Activated CD4-positive, alpha-beta T cell treated with anti-CD3 and anti-CD28 coated beads, Interleukin-2, amount 50 U/mL, for 48 hours (primary cell): Measurements from ENCODE around the gene SRC.

ENCODE experiments used
- DNase-seq, 2 experiments: peaks; one replicate each; pipeline ENCODE4 v3.0.0-alpha.2; 2020

The SRC gene

DNA sequence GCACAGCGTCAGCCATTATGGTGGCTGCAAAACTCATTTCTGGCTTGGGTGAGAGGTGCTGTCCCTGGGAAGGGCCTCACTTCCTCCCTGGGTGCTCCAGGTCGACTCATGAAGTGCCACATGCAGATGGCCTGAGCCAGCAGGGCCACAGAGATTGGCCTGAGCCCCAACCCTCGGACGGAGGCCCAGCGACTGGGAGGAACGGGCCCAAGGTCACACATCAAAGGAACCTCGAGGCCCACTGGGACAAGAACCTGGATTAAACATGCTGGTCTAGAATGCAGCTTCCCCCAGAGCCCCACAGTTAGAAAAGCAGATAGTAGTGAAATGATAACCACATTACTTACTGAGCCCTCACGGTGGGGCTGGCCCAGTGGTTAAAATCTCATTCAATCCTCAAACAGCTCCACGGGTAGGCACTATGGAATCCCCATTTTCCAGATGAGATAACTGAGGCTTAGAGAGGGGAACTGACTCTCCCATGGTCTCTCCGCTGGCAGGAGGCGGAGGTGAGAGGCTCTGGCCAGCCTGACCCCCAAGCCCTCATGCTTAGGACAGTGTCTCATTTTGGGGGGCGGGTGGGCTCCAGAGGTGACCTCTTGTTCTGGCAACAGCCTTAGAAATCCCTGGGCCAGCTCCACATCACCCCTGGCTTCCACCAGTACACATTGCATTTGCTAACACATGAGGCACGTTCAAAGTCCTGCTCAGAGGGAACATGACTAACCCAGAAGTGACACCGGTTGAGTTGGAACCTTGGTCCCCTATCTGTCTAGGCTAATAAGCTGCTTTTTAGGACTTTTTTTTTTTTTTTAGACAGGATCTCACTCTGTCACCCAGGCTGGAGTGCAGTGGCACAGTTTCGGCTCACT is 53.0 kb downstream of the SRC start:
- no peak for DNase-seq

DNA sequence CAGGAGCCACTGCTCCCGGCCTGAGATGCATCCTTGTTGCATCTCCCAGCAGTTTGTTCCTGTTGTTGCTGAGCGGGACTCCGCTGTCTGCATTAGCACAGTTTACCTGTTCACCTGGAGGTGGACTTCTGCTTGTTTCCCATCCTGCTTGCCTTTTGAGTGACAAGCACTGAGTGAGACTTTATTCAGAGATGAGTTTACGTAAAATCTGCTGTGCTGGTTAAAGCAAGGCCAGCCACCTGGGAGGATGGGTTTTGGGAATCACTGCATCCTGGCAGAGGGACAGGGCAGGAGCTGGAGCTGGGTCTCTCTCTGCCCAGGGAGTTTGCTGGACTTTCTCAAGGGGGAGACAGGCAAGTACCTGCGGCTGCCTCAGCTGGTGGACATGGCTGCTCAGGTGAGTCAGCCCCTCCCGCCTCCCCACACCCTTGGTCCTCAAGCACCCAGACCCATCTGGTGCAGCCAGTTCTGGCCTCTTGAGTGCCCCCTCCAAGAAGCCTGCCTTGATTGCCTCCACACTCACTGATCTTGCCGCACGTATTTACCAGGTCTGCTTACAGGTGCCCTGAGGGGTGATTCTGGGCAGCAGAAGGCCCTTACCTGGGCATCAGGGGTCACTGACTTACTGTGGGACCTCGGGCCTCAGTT is 55.5 kb downstream of the SRC start:
- no peak for DNase-seq

DNA sequence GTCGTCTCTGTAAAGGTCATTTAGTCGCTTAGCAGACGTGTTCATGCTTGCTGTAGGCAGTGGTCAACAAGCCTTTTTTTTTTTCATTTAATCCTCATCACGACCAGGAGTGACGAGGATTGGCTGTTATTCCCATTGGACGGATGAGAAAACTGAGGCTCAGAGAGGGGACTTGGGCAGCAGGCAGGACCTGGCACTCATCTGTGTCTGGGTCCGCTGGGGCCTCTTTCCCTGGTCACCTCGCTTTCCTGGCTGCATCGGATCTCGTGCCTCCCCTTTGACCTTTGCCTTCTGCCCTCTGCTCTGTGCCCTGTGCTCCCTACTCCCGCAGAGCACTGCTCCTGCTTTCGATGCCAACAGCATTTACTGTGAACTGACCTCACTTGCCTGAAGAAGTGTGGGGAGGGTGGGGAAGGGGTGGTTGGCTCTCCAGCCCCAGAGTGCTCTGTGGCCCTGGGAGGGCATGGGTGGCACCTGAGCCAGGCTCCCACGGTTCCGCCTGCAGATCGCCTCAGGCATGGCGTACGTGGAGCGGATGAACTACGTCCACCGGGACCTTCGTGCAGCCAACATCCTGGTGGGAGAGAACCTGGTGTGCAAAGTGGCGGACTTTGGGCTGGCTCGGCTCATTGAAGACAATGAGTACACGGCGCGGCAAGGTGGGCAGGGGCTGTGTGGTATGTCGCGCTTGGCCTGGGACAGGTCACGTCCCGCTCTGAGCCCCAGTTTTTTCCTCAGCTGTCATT is 56.2 kb downstream of the SRC start:
- DNase-seq = no peak

DNA sequence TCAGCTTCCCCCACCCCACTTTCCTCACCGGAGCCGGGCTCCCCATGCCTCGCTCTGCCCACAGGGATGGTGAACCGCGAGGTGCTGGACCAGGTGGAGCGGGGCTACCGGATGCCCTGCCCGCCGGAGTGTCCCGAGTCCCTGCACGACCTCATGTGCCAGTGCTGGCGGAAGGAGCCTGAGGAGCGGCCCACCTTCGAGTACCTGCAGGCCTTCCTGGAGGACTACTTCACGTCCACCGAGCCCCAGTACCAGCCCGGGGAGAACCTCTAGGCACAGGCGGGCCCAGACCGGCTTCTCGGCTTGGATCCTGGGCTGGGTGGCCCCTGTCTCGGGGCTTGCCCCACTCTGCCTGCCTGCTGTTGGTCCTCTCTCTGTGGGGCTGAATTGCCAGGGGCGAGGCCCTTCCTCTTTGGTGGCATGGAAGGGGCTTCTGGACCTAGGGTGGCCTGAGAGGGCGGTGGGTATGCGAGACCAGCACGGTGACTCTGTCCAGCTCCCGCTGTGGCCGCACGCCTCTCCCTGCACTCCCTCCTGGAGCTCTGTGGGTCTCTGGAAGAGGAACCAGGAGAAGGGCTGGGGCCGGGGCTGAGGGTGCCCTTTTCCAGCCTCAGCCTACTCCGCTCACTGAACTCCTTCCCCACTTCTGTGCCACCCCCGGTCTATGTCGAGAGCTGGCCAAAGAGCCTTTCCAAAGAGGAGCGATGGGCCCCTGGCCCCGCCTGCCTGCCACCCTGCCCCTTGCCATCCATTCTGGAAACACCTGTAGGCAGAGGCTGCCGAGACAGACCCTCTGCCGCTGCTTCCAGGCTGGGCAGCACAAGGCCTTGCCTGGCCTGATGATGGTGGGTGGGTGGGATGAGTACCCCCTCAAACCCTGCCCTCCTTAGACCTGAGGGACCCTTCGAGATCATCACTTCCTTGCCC is 57.4 kb downstream of the SRC start:
- DNase-seq = no peak

DNA sequence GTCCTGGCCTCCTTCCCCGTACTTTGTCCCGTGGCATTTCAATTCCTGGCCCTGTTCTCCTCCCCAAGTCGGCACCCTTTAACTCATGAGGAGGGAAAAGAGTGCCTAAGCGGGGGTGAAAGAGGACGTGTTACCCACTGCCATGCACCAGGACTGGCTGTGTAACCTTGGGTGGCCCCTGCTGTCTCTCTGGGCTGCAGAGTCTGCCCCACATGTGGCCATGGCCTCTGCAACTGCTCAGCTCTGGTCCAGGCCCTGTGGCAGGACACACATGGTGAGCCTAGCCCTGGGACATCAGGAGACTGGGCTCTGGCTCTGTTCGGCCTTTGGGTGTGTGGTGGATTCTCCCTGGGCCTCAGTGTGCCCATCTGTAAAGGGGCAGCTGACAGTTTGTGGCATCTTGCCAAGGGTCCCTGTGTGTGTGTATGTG is 58.5 kb downstream of the SRC start:
- DNase-seq = no peak

DNA sequence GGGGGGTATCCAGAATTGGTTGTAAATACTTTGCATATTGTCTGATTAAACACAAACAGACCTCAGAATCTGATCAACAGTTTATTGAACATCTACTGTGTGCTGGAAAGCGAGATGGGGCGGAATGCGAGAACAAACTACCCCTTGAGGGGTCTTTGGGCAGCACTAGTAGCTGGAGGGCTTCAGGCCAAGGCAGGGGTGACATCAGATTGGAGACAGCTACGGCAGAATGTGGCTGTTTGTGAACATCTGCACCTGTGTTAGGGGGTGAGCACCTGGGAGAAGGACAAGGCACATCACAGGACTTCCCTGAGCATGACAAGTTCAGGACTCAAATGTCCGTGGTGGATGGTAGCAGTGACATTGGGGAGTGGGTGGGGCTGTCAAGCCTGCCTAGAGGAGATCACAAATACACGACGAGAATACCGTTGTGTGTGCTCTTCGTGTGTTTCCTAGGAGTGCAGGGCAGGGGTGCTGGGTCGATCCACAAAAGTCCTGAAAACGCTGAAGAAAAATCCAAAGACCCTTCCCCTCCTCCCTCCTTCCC is 59.5 kb downstream of the SRC start:
- DNase-seq = no peak

DNA sequence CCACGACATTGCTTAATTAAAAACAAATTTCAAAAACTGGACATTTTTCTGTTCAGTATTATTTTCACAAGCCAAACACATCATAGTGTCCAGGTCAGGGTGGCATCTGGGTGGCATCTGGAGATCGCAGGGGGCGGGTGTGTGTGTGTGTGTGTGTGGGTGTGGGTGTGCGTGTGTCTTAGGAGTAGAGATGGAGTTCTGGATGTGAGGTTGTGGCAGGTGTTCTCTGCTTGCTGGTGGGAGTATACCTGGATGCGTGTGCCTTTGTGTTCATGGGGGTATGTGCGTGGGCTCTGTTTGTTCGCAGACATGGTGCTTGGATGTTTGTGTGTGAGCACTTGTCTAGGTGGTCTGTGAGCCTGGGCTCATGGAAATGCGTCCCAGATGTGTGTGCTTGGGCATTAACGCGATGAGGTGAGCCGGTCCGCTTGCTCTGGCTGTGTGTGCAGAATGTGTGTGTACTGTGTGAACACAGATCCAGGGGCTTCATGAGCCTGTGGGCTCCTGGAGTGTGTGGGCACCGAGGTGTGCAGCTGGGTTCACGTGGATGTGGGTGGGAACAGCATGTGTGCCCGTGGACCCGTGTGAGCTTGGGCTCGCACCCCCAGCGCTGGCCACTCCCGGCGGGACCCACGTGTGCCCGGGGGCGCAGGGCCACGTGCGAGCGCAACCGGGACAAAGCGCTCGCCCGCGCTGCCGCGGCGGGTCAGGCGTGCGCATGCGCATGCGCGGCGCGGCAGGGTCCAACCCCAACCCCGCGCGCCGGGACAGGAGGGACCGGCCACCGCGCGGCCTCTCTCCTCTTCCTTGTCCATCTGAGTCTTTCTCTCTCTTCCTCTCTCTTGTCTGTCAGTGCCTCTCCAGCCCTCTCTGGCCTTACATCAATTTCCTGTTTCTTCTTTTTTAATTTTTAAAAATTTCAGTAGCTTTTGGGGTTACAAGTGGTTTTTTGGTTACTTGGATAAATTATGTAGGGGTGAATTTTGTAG is 60.4 kb downstream of the SRC start:
- peak; percentile 44 to 48 for DNase-seq

DNA sequence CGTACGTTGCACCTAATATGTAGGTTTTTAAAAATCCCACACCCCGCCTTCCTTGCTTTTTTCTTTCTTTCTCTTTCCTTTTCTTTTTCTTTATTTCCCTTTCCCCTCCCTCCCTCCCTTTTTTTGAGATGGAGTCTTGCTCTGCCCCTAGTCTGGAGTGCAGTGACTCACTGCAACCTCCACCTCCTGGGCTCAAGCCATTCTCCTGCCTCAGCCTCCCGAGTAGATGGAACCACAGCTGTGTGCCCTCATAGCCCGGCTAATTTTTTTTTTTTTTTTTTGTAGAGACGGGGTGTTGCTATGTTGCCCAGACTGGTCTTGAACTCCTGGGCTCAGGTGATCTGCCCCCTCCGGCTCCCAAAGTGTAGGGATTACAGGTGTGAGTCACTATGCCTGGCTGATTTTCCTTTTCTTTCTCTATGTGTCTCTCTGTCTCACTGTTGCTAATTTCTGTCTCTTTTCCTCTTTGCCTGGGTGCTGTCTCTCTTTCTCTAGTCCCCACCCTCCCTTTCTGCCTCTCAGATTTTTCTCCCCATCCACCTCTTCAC is 61.2 kb downstream of the SRC start:
- DNase-seq = no peak

DNA sequence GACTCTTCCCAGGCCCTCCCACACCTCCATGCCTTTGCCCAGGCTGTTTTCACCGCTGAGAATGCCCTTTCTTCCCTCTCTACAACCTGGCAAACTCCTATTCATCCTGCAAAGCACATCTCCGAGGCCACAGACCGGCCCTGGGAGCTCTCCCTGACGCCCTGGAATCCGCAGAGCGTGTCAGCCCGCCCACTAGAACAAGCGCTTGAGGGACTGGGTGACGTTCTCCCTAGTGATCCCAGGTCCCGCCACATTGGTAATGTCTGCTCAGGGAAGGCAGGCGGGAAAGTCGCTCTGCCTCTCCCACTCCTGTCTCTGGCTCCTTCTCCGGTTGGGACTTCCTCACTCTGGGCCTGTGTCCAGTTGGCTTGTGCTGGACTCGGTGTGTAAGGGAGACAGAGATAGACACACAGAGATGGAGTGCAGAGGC is 61.6 kb downstream of the SRC start:
- DNase-seq = no peak

DNA sequence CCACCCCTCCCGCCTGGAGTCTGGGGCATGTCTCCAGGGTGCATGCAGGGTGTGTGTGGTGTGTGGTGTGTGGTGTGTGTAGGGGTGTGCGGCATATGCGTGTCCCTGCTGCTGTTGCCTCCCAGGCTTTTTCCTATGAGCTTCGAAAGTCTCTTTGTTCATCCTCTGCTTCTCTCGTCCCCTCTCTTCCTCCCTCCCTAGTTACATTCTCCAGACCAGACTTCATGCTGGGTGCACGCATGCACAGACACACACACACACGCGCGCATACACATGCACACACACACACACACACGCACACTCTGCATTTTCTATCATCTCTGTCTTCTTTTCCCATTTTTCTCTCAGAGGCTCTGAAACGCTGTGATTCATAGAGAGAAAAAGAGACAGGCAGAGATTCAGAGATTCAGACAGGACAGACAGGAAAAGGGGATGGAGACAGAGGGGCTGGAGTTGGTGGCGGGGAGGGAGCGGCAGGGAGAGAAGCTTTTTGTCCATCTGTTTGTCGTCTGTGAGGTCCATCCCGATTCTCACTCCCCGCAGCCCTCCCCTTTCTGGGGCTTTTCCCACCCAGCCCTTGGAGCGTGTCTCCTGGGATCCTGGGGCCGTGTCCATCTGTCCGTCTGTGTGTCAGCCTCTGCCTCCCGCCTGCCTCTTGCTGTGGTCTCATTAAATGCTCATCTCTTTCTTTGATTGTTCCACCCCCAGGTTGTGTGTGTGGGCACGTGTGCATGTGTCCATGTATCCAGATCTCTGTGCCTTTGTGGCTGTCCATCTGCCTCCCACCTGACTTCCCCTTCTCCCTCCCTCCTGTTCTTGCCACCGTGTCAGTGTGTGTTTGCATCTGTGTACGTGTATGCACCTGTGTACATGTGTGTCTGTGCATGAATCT is 62.6 kb downstream of the SRC start:
- no peak for DNase-seq

DNA sequence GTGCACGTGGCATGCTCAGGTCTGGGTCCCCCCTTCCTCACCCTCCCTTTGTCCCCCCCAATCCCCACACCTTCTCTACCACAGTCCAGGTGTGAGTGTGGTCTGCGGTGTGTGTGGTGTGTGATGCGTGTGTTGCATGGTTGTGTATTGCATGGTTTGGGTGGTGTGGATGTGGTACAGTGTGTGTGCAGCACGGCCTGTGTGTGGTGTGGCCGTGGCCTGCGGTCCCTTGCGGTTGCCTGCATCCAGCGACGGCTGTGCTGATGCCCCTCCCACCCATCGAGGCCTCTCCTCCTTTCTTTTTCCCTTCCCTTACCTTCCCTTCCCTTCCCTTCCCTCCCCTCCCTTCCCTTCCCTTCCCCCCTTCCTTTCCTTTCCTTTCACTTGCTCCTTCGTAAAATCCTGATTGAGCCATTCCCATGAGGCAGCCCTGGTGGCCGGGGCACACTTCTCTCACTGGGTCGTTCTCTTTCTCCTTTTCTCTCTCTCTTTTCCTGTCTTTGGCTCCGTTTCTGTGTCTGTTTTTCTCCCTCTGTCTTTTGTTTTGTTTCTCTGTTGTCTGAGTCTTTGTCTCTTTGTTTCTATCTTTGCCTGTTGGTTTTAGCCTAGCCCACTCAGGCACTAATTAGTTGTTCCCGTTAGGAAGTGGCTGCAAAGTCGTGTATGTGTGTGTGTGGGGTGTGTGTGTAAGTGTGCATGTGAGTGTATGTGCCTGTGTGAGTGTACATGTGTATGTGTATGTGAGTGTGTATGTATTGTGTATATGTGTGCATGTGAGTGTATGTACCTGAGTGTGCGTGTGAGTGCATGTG is 65.7 kb downstream of the SRC start:
- DNase-seq = peak in 1 of 2 experiments; percentile 15

DNA sequence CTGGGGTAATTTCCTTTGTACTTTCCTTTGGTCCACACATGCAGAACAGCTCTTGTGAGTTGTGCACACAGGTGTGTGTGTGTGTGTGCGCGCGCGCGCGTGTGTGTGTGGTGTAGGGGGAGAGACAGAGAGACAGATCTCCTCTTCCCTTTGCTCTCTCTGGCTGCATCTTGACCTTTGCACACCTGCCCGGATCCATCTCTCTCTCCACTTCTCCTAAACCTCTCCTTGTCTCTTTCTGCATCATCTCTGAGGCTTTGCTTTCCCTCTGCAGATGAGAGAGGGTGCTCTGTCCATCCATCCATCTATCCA is 67.0 kb downstream of the SRC start:
- DNase-seq = no peak

DNA sequence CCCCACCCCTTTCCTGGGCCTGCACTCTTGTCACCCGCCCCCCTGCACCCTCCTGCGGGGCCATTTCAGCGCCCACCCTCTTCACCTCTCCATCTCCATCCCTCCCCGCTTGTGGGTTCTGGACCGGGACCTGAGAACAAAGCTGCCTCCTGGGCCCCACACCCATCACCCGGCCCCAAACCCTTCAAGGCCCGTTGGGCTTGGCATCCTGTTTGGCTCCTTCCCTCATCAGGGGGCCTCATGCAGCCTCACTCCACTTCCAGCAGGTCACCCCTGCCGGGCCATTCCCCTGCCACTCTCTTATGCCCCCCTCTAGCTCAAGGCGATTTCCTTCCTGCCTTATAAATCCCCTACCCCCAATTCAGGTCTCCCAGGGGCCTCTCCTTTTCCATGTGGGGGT is 67.4 kb downstream of the SRC start:
- no peak for DNase-seq

DNA sequence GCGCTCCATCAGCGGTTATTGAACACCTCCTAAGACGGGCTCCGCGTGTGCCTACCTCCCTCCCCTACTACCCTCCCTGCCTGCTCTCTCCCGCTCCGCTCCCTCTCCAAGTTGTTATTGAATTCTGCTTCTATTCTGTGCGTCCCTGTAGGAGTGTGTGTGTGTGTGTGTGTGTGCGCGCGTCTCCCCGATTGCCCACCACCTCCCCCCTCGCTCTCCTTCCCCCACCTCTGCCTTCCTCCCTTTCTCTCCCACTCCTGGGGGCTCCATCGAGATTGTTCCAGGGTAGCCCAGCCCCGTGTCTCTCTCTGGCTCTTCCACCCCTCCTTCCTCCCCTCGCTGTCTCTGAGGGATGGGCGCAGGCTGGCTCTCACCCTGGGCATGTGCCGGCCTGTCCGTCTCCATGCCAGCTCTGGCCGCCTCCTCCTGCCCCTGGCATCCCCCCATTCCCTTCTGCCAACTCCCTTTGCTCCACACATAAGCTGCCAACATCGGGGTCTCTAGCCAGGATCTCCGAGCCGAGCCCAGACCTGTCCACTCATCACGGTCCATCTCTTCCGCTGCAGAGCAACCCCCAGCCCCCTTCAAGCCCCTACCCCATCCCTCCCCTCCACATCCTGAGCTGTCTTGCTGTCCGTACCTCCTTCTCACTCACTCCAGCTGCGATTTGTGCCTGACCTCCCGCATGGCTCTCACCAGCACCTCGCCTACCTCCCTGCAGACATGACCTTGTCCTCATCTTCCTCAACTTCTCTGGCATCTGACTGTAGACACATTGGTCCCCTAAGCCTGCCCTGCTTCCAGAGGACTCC is 68.5 kb downstream of the SRC start:
- no peak for DNase-seq

DNA sequence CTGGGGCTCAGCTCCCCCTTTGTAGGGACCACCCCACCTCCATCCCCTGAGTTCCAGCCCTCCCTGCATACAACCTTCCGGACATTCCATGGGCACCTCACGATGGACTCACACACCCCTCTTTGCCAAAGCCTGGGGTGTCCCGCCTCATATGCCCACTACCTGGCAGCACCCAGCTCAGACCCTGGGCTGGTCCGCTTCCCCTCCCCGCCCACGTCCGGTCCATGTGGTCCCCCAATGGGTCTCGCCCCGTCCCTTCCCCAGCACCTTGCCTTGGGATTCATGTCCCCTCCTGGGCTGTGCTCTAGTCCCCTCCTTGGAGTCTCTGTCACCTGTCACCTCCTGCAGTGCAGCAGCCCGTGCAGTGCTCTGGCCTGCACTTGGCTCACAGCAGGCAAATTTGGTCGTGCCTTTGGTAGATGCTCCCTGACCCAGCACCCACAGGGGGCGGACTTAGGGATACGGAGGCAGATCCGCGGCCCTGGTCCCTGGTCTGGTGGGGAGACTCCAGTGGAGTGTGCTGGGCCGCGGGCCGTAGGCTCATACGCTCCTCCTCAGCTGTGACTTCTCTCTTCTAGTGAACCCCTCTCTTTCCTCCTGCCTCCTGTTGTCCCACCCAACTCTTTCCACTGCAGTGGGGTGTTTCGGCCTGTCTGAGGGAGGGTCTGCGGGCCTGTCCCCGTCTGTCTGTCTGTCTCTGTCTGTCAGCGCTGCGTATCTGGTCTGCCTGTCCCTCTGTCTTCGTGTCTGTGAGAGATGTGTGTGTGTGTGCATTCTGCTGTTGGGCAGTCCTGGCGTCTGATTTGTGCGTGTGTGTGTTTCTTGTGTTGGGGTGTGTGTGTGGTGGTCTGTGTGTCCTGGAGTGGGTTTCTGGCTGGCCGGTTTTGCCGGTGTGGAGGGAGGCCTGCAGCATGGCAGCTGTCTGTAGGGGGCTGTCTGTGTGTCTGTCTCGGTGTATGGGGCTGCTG is 69.5 kb downstream of the SRC start:
- no peak for DNase-seq

DNA sequence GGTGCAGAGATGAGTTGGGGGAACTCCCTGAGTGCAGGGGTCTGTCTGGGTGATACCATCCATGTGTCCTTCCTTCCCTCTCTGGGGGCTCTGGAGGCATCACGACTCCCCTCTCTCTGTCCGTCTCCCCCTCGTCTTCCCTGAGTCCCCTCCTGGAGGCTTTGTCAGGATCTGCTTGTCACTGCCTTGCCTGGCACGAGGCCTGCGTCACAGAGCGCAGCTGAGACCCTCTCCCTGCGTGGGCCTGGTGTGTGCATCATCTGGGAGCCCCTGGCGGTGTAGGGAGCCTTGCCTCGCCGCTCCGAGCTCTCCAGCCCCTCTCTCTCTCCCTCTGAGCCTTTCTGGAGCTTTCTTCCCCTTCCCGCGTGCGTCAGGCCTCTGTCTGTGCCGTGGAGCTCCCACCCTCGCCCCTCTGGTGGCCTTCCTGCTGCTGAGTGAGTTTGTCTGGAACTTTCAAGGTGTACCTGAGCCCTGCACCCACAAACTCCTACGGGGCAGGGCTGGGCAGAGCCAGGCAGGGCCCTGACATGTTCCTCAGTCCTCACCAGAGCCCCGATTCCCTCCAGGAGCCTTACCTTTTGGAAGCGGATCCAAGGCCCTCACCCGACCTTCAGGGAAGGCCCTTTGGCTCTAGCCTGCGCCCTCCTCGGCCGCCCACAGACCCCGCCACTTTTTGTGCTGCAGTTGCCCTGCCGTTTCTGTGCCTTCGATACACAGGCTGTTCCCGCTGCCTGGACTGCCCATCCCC is 70.3 kb downstream of the SRC start:
- no peak for DNase-seq
